ENCODE measurements around the gene RPS3. TPM values are rescaled to one million over a fixed set of nuclear protein-coding genes. Genes with fewer than 3 reads are reported as not detected.

Gene RPS3
- total and polyA plus RNA-seq, 9 of the 15 experiments (the other 6 are each of a cell fraction or from before 2014, with no cell fraction given) = 2,700 to 5,771 (median 3,679) TPM

- no peak for TF ChIP-seq NR2C1 (IDR thresholded peaks at IDR 0.05)
- no peak for TF ChIP-seq NR2C1 (tag; IDR thresholded peaks at IDR 0.05)
- TF ChIP-seq EWSR1 (IDR thresholded peaks at IDR 0.05; ENCODE audit: borderline replicate concordance, low read depth, partially characterized antibody) = no peak
- TF ChIP-seq MBD2 (IDR thresholded peaks at IDR 0.05; ENCODE audit: borderline replicate concordance, low read depth) = no peak
- no peak for TF ChIP-seq DNMT1 (IDR thresholded peaks at IDR 0.05)
- TF ChIP-seq IRF1 (CRISPR knock-in tag; IDR thresholded peaks at IDR 0.05; ENCODE audit: borderline replicate concordance) = no peak
- TF ChIP-seq ZBTB17 (CRISPR knock-in tag; IDR thresholded peaks at IDR 0.05) = no peak
- no peak for TF ChIP-seq ZBTB34 (CRISPR knock-in tag; IDR thresholded peaks at IDR 0.05)
- no peak for TF ChIP-seq CCNT2 (IDR thresholded peaks at IDR 0.05; ENCODE audit: borderline replicate concordance, extremely low read depth, insufficient read length, low read depth, low read length)
- TF ChIP-seq JUND (IDR thresholded peaks at IDR 0.05; ENCODE audit: borderline replicate concordance, low read depth, low read length) = peak; percentile 48; the same call in 1 of the 2 replicates
- peak; percentile 6; the same call in 1 of the 3 replicates for TF ChIP-seq JUND (tag; IDR thresholded peaks at IDR 0.05; ENCODE audit: borderline replicate concordance, low read depth, low read length)
- no peak for TF ChIP-seq PRPF4 (IDR thresholded peaks at IDR 0.05; ENCODE audit: insufficient read depth, low read depth, low read length, poor library complexity, severe bottlenecking)
- no peak for TF ChIP-seq MYBL2 (IDR thresholded peaks at IDR 0.05; ENCODE audit: low read depth)
- no peak for TF ChIP-seq MYBL2 (CRISPR knock-in tag; IDR thresholded peaks at IDR 0.05; ENCODE audit: borderline replicate concordance)
- no peak for TF ChIP-seq FOXP1 (CRISPR knock-in tag; IDR thresholded peaks at IDR 0.05)
- TF ChIP-seq GATAD2A (IDR thresholded peaks at IDR 0.05) = 0 out of 2 replicates have a peak, but pooled peaks have one; percentile 39
- TF ChIP-seq MTA2 (IDR thresholded peaks at IDR 0.05; ENCODE audit: low read depth) = no peak
- no peak for TF ChIP-seq POLR2A (conservative IDR thresholded peaks at IDR 0.05)
- TF ChIP-seq NFYB (IDR thresholded peaks at IDR 0.05; ENCODE audit: extremely low read depth, insufficient read length) = no peak
- no peak for TF ChIP-seq CUX1 (CRISPR knock-in tag; IDR thresholded peaks at IDR 0.05)
- TF ChIP-seq CEBPB (tag; IDR thresholded peaks at IDR 0.05) = no peak
- no peak for TF ChIP-seq ZNF695 (CRISPR knock-in tag; IDR thresholded peaks at IDR 0.05)
Measured at GRCh38 chr11:75371949-75372876, 27.1 kb upstream of the RPS3 start (continued).

Measured in K562 (cell line).